T1000 (cell line): ENCODE data around the gene ZNF28.
"Not testable (repeated sequence)": the region's sequence is repeated elsewhere in the genome, so short reads cannot be mapped to it uniquely, and the experiment has no call there.

Experiments used
- DNase-seq: peaks from one replicate; lab custom pipeline; 2025; ENCODE audit warnings: mixed read lengths; lab: John Stamatoyannopoulos, UW

ZNF28 gene

DNA sequence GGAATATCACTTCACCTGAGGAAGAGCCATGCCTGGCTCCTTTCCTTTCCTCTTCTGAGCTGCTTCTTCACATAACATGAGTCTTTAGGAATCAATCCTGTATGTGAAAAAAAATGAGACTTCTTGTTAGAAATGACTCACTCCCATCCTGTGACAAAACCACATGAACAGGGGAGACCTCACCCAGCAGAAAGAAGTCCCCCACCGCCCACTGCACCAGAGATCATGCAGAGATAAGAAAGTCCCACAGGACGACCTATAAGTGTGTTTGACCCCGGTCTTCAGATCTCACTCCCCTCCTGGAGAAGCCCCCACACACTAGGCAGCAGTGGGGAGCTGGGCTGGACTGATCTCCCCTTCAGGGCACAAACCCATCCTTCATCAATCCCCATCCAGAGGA is 42.6 kb downstream of the ZNF28 start:
- DNase-seq = no peak

DNA sequence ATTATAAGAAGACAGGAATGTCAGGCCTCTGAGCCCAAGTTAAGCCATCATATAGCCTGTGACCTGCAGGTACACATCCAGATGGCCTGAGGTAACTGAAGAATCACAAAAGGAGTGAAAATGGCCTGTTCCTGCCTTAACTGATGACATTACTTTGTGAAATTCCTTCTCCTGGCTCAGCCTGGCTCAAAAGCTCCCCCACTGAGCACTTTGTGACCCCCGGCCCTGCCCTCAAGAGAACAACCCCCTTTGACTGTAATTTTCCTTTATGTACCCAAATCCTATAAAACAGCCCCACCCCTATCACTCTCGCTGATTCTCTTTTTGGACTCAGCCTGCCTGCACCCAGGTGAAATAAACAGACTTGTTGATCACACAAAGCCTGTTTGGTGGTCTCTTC is 65.0 kb downstream of the ZNF28 start:
- DNase-seq = not testable (repeated sequence)

DNA sequence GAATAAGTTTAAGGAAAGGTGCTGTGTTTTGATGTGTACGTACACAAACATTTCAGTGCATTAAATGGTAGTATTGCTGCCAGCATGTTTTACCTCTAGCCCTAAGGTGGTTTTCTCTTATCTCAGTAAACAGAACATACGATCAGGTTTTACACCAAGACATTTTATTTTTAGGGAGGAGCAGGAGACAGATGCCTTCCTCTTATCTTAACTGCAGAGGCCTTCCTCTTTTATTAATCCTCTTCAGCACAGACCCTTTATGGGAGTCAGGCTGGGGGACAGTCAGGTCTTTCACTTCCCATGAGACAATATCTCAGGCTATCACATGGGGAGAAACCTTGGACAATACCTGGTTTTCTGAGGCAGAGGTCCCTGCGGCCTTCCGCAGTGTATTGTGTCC is 71.7 kb downstream of the ZNF28 start:
- no peak for DNase-seq

DNA sequence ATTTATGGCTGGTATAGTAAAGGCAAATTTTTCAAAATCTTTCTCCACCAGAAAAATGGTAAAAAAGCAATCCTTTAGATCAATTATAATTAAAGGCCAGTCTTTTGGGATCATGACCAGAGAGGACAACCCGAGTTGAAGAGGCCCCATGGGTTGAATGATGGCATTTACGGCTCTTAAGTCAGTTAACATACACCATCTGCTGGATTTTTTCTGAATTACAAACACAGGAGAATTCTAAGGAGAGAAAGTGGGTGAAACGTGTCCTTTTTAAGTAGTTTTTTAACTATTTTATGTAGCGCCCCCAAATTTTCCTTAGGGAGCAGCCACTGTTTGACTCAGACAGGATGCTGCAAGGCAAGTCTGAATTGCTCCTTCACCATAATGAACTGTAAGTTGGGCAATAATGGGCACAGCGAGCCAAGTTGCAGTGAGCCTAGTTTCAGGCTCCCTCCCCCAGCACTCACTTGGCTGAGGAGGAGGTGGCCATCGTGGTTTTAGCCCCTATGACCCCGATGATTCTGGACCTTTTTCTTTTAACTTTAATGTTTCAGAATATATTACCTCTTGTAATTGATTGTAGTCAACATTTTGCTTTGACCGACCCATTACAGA is 73.0 kb downstream of the ZNF28 start:
- DNase-seq = no peak
